ENCODE results near the gene DNMT3A.

DNA sequence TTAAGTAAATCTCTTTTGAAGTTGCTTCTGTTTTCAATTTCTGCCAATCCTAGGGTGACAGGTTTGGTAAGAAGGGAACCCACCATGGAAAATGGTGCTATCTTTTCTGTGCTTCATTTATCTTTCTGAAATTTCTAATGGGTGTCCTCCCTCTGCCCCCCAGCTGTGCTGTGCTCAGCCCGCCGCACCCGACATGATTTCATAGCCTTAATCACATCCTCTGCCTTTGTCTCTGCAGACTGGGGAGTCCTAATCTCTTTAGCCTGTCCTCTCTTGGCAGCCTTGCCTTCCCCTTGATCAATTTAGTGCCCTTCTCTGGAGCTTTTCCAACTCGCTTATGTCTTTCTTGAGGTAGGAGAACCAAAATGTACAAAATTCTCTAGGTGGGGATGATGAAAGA, 49.3 kb downstream of the DNMT3A start:
- TF ChIP-seq POLR2A (IDR thresholded peaks at IDR 0.05; ENCODE audit: low read depth, low read length) = no peak
- no peak for TF ChIP-seq POLR2AphosphoS5 (IDR thresholded peaks at IDR 0.05; ENCODE audit: low read depth, low read length)
- no peak for TF ChIP-seq TAF1 (IDR thresholded peaks at IDR 0.05; ENCODE audit: low read depth, low read length)

Data from GM12891 (cell line).